Epithelial cell of proximal tubule (primary cell): ENCODE measurements around the gene ST6GAL1. TPM values are rescaled to one million over a fixed set of nuclear protein-coding genes. Genes with fewer than 3 reads are reported as not detected.
A peak's percentile ranks its signal among the peaks of the same experiment; 100 is the strongest.

Experiments
- DNase-seq: peaks from one replicate; pipeline ENCODE4 v3.0.0-alpha.2; 2011; ENCODE audit warnings: low read depth
- H3K4me3 ChIP-seq: 2 replicates; pipeline ENCODE4 v1.5.1; 2011; ENCODE audit warnings: low read depth, mild to moderate bottlenecking, low read length
- total RNA-seq: library from RNA; depleted of rRNA; stranded (reverse); fragments of >200 nt; gene quantifications from 2 replicates; pipeline ENCODE4 v1.2.3, GENCODE V29; 2015
- TF ChIP-seq, protein P1 (sequence below): conservative IDR thresholded peaks from 2 replicates; pipeline ENCODE4 v1.5.1; 2012; ENCODE audit warnings: low read depth, mild to moderate bottlenecking, low read length

ST6GAL1 gene
- total RNA-seq, 1 donor from 2014 or later = 23.1 TPM

- H3K4me3 ChIP-seq = no peak overlapping the region
- TF ChIP-seq, protein P1, sequence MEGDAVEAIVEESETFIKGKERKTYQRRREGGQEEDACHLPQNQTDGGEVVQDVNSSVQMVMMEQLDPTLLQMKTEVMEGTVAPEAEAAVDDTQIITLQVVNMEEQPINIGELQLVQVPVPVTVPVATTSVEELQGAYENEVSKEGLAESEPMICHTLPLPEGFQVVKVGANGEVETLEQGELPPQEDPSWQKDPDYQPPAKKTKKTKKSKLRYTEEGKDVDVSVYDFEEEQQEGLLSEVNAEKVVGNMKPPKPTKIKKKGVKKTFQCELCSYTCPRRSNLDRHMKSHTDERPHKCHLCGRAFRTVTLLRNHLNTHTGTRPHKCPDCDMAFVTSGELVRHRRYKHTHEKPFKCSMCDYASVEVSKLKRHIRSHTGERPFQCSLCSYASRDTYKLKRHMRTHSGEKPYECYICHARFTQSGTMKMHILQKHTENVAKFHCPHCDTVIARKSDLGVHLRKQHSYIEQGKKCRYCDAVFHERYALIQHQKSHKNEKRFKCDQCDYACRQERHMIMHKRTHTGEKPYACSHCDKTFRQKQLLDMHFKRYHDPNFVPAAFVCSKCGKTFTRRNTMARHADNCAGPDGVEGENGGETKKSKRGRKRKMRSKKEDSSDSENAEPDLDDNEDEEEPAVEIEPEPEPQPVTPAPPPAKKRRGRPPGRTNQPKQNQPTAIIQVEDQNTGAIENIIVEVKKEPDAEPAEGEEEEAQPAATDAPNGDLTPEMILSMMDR = peak; percentile 66
- DNase-seq = no peak
Measured at GRCh38 chr3:187066228-187066995, 136.1 kb downstream of the ST6GAL1 start.

DNA sequence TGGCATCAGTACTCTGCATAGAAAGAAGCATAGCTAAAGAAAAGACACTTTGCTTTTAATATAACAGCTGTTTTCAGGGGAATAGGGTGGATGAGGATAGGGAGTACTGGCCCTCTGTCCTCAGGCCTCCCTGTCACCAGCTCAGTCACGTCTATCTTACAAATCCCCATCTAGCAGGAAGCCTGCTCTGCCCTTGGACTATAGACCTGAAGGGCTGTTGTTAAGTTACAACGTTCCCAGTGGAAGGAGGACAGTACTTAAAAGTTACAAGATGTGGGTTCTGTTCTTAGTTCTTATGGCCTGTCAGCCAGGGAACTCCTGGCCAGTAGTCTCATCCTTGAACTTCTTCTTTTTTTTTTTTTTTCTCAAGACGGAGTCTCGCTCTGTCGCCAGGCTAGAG is 138.5 kb downstream of the ST6GAL1 start:
- no peak overlapping the region for H3K4me3 ChIP-seq
- DNase-seq = no peak
- TF ChIP-seq, protein P1 = no peak

GRCh38 chr3:187069857-187070516 is 139.7 kb downstream of the ST6GAL1 start:
- H3K4me3 ChIP-seq = no peak overlapping the region
- DNase-seq = no peak
- TF ChIP-seq, protein P1 = no peak

DNA sequence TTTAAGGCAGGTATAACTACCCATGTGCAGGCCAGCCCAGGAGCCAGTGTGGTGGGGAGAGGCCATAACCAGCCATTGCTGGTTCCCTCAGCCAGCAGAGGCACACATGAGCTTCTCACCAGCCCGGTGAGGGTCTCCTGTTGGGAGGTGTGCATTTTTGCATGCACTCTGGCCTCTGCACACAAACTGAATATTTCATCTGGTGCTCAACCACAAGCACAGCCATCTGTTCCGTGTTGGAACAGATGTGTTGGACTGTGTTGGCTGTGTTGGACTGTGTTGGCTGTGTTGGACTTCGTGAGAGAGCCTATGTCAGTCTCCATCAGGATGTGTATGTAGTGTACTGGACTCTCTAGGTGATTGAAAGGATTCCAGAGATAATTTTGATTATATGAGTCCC is 141.8 kb downstream of the ST6GAL1 start:
- TF ChIP-seq, protein P1 = no peak
- no peak overlapping the region for H3K4me3 ChIP-seq
- DNase-seq = no peak

DNA sequence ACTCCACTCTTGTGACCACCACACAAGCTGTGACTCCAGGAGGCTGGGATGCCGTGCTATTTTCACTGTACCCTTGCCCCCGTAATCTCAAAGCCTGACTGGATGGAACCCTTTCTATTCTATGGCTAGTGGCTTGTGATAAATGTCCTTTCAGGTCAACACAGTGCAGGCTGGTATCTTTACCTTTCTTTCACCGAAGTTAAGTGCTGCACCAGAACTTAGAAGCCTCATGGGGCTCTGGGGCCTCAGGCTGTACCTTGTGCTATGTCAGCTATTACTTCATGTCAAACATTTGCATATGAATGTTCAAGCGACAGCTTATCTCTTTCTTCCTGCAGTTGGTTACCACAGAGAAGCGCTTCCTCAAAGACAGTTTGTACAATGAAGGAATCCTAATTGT is 142.2 kb downstream of the ST6GAL1 start:
- H3K4me3 ChIP-seq = no peak overlapping the region
- DNase-seq = no peak
- TF ChIP-seq, protein P1 = no peak

GRCh38 chr3:187073581-187074098 is 143.3 kb downstream of the ST6GAL1 start:
- no peak for DNase-seq
- TF ChIP-seq, protein P1 = no peak
- no peak overlapping the region for H3K4me3 ChIP-seq
